HepG2 (cell line): ENCODE data around the gene VPS4B.

Experiments
- POLR2A ChIP-seq, 2 experiments: IDR thresholded peaks; 2 replicates each; pipeline ENCODE4 v1.6.1; 2011; ENCODE audit warnings: low read depth in 2 of 2, low read length in 2 of 2, mild to moderate bottlenecking in 1 of 2, moderate library complexity in 1 of 2; ENCODE audit not compliant: insufficient read depth in 1 of 2
- YY1 ChIP-seq: IDR thresholded peaks from 2 replicates; pipeline ENCODE4 v1.6.1; 2011; ENCODE audit warnings: low read length, low read depth, moderate library complexity, mild to moderate bottlenecking; ENCODE audit not compliant: insufficient read depth, insufficient replicate concordance
- ZFP41 ChIP-seq: sonication (generic); formaldehyde crosslinking; IDR thresholded peaks from 2 replicates; pipeline ENCODE4 v1.4.0; 2020; ENCODE audit warnings: mild to moderate bottlenecking, missing genetic modification reagents, borderline replicate concordance
- TF ChIP-seq, protein P1 (sequence below): IDR thresholded peaks from 2 replicates; pipeline ENCODE4 v1.6.1; 2012; ENCODE audit warnings: inconsistent platforms

- TF ChIP-seq, protein P1, sequence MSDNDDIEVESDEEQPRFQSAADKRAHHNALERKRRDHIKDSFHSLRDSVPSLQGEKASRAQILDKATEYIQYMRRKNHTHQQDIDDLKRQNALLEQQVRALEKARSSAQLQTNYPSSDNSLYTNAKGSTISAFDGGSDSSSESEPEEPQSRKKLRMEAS = no peak
- TF ChIP-seq POLR2A (IDR thresholded peaks at IDR 0.05; ENCODE audit: insufficient read depth in 1 of 2, low read depth in 2 of 2, low read length in 2 of 2) (no peak), ZFP41 (CRISPR knock-in tag) (no peak), YY1 (no peak)
Observed at GRCh38 chr18:63346031-63346430, 76.2 kb downstream of the VPS4B start.
